Mononuclear cell (primary cell): ENCODE results near the gene PALD1. TPM values are rescaled to one million over a fixed set of nuclear protein-coding genes. Genes with fewer than 3 reads are reported as not detected.

Source experiments
- H3K27me3 ChIP-seq: 2 replicates; pipeline ENCODE4 v1.6.0; 2011; ENCODE audit warnings: low read length, control low read depth; ENCODE audit not compliant: insufficient read depth
- H3K4me1 ChIP-seq: 2 replicates; pipeline ENCODE4 v1.5.1; 2011; ENCODE audit warnings: mild to moderate bottlenecking, low read length, control low read depth; ENCODE audit not compliant: insufficient read depth
- H3K4me3 ChIP-seq: 2 replicates; pipeline ENCODE4 v1.5.1; 2011; ENCODE audit warnings: mild to moderate bottlenecking, low read length, moderate library complexity
- H3K9me3 ChIP-seq: 2 replicates; pipeline ENCODE4 v1.5.1; 2011; ENCODE audit warnings: low read depth, mild to moderate bottlenecking, control low read depth, low read length
- total RNA-seq: library from RNA; depleted of rRNA; stranded (reverse); fragments of >200 nt; gene quantifications from one replicate; pipeline ENCODE4 v1.2.3, GENCODE V29; 2012

The PALD1 gene
- total RNA-seq = 0.52 TPM

DNA sequence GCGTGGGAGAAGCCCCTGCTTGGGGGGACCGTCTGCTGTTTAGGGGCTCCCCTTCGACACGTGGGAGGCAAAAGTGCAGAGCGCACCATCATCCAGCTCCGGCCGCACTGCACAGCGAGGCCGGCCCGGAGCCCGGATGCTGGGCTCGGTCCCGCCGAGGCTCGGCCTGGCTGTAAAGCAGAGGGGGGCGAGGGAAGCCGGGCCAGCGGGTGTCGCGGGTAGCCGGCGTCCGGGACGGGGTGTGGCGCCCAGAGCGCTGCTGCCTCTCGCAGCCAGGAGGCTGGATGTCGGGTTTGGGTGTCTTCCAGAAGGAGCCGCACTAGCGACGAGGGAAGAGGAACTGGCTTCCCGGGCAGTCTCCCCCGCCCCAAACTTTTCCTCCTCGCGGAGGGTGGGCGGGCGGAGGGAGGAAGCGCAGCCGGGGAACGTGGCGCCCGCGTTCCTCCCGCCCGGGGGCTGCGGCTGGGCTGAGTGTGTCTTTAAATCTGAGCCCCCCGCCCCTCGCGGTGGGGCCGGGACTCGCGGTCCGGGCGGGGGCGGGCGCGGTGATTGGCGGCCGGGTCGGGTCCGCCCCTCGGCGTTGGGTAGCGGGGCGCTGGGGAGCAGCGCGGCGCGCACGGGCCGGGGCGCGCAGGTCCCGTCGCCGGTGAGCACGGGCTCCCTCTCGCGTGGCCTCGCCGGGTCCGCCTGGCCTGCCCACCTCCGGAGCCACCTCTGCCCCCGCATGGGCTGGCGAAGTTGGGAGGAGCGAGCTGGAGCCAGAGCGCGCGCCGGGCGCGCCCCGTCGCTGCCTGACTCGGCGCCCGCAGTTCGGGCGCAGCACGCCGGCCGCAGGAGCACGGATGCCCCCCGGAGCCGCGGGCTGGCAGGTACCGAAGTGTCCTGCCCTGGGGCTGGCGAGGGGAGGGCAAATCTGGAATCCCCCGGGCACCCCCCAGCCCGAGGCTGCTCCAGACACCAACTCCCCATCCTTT is at the start of gene PALD1:
Gene PALD1 (plus strand): TSS at position 577 of the 974 bp plus-strand sequence. CDS start 47,185 bp downstream, outside the sequence.
- peaks cover 2% of the 10 kb centered on the region for H3K27me3 ChIP-seq
- H3K4me3 ChIP-seq = peak within 1 kb of the TSS; percentile 28
- H3K9me3 ChIP-seq = no peaks in the 10 kb centered on the region
- peaks cover 42% of the 10 kb centered on the region for H3K4me1 ChIP-seq

DNA sequence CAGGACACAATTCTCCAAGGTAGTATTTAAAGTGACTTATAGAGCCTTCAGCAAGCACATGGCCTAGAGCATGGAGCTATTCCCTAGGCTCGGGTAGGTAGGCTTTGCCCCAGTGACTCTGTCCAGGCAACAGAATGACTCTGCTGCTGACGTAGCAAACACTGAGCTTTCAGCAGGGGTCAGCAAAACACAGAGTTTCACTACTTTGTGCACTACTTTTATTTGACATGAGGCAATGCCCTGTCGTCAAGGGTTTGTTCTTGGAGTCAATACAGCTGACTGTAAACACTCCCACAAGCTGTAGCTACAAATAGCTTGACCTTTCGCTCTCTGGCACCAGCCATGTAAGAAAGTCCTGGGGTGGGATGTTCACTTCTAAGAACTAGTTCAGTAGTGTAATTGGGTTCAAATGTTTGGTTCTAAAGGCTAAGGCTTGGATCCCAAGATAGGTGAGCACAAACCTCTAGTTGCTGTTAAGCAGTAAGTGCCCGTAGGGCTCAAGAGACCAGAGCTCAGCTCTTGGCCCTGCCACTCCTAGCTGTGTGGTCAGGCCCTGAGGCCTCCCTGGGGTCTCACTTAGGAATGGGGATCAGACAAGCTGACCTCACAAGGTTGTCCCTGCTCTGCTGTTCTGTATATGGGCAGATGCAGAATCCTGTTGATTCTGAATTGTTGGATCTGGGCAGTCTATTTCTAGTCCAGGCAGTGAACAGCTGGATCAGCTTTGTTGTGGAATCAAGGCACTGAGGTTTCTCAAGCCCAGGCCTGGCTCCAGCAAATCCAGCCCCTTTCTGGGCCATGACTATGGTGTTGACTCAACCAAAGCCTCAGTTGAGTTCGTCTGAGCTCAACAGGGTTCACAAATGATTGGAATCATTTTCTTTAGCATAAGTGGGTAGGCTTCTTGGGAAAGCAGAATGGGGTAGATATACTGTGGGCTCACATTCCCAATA is 47.8 kb upstream of the PALD1 start:
- H3K9me3 ChIP-seq = no peaks in the 10 kb centered on the region
- H3K27me3 ChIP-seq = no peaks in the 10 kb centered on the region
- no peak overlapping the region for H3K4me3 ChIP-seq
- peaks cover 12% of the 10 kb centered on the region for H3K4me1 ChIP-seq

DNA sequence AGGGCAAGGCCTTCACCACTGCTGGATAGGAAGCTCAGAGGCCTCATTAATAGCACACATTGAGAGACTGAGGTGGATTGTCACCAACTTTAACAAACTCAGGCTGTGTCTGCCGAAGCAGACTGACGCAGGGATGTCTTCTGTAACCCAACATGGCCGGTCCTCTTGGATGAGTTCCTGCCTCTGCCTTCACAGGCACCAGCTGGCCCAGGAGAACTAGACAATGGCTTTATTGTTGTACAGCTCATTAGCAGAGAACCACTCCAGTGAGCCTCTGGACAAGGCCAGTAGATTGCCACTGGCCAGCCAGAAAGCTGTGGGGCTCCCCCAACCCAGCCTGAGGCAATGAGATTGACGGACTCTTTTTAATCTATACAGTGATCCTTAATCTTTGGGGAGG is 46.5 kb upstream of the PALD1 start:
- no peaks in the 10 kb centered on the region for H3K27me3 ChIP-seq
- peaks cover 12% of the 10 kb centered on the region for H3K4me1 ChIP-seq
- no peak overlapping the region for H3K4me3 ChIP-seq
- no peaks in the 10 kb centered on the region for H3K9me3 ChIP-seq

DNA sequence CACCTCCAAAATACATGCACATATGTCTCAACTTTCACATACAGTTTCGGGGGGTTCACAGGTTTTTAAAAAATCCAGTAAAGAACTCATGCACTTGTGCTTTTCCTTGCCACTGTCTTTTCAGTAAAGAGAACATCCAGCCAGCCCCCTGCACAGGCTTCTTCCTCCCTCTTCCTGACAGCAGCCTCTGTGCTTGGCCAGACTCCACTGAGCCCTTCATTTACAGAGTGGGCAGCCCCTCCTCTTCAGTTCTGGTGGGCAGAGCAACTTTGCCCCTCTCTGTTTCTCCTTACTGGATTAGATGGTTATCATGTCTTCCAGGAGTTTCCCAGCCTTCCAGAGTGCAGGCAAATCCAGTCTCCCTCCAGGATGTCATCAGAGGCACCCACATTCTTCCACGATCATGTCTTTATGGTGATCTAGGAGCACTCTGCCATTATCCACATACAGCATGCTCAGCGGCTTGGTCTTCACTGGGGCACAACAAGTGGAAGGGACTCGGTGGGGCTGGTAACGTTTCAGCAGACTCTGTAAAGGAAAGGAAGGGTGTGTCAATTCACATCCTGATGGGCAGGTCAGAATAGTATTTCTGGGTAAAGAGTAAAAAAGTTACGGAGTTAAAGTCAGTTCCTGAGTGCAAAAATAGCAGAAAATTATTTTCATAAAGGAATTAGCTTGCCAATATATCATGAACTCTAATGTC is 45.9 kb upstream of the PALD1 start:
- Histone ChIP-seq H3K27me3 (no peaks in the 10 kb centered on the region), H3K9me3 (no peaks in the 10 kb centered on the region), H3K4me1 (peaks cover 12% of the 10 kb centered on the region), H3K4me3 (peak overlapping the region; percentile 15)

DNA sequence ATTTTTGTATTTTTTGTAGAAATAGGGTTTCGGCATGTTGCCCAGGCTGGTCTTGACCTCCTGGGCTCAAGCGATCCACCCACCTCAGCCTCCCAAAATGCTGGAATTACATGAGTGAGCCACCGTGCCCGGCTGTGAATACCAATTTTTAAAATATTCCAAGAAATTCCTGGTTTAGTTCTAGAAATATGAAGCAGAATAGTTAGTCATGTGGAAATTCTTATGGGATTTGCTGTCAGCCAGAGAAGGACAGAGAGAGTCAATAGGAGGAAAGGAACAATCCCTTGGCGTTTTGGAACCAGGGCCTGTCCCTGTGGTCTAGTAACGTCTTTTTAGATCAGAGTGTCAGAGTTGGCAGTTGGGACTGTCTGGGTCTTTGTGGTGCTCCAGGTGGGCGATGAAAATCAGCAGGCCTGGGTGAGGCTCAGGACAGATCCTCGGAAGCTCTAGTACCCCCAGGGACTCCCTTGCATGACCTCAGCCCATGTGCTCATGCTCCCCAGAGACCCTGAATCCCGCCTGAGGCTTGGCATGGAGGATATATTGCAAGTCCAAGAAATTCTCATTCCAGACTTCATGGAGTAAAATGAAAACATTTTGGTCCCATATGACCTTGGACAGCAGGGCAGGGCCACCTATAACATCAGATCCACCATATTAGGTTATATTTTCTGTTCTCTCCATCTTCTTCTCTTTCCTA is 44.8 kb upstream of the PALD1 start:
- Histone ChIP-seq H3K4me3 (no peak overlapping the region), H3K9me3 (no peaks in the 10 kb centered on the region), H3K4me1 (peaks cover 12% of the 10 kb centered on the region), H3K27me3 (peaks cover 4% of the 10 kb centered on the region)

DNA sequence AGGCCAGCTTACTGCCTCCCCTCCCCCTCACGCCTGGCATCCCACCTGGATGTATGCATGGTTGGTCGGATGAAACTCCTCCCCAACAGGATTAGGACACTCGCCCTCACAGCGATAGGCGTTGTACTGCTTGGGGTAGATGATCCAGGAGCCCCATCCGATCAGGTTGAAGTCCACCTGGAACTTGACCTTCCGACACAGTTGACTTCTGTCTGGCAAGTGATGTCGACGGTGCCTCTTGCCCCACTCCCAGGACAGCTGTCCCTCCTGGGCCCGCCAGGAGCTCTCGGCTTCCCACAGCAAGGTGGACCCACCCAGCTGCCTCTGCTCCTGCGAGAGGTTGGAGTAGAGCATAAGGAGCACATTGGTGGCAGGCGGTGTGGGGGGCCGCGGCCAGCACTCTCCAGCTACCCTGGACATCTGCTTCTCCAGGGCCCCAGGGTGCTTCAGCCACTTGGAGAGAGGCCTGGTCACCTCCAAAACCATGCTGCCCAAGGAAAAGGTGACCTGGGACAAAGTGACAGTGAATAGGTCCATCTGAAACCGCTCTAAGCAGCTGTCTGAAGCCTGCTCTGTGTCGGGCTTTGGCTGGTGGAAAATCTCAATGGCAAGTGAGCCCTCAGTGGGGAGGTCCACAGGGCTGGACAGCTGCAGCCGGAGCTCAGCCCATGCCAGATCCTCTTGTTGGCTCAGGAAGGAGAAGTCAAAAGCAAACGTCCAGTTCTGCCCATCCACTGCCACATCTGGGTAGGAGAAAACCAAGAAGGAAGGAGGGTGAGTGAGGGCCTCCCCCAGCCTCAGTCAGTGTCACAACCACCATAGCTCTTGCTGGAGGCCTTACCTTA is 43.1 kb upstream of the PALD1 start:
- H3K4me3 ChIP-seq = no peak overlapping the region
- H3K9me3 ChIP-seq = no peaks in the 10 kb centered on the region
- peaks cover 16% of the 10 kb centered on the region for H3K4me1 ChIP-seq
- peaks cover 18% of the 10 kb centered on the region for H3K27me3 ChIP-seq

DNA sequence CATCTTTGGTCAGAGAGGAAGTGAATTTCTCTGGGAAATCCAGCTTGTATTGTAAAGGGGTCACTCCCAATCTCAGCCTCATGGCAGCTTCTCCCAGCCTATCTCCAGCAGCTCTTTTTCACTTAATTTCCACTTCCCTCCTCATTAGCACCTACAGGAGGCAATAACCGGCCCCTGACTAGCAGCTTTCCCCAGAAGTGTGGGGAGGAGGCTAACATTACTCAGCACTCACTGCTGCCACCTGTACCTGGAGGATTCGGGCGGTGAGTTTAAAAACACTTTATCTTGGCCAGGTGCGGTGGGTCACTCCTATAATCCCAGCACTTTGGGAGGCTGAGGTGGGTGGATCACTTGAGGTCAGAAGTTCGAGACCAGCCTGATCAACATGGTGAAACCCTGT is 40.8 kb upstream of the PALD1 start:
- H3K9me3 ChIP-seq = no peaks in the 10 kb centered on the region
- no peak overlapping the region for H3K4me3 ChIP-seq
- H3K27me3 ChIP-seq = peaks cover 40% of the 10 kb centered on the region
- H3K4me1 ChIP-seq = peaks cover 20% of the 10 kb centered on the region

DNA sequence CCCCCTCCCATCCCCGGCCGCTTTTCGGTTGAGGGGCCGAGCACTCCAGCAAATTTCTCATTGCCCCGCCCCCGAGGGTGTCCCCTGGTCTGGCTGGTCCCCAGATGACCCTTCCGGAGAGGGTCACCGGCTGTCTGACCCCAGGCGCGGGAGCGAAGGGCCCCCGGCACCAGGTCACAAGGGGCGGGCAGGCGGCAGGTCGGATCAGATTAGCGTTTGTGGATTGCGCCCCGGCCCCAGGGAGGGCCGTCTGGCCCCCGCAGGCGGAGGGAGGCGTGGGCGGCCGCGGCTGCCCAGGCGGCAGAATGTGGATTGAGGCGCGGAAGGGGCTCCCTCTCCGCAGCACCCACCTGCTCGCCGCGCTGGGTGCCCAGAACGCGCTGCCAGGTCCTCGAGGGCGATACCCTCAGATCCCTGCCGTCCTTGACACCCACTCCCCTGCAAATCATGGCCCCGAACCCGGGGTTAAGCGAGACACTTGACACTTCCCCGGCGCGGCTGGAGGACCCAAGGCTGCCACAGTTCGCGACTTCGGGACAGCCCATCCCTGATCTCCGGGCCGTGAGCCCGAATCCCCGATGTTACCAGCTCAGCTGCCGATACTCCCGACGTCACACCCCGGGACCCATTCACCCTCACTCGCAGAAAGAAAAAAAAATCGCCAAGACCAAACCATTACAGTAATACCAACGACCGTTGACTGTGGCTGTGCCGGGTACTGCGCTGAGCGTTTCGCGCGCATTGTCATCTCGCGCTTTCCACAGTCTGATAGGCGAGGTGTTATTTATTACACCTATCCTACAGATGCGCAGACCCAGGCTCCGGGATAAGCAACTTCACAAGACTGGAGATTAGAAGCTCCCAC is 38.0 kb upstream of the PALD1 start:
- Histone ChIP-seq H3K9me3 (no peaks in the 10 kb centered on the region), H3K27me3 (peaks cover 45% of the 10 kb centered on the region), H3K4me3 (no peak overlapping the region), H3K4me1 (peaks cover 16% of the 10 kb centered on the region)

DNA sequence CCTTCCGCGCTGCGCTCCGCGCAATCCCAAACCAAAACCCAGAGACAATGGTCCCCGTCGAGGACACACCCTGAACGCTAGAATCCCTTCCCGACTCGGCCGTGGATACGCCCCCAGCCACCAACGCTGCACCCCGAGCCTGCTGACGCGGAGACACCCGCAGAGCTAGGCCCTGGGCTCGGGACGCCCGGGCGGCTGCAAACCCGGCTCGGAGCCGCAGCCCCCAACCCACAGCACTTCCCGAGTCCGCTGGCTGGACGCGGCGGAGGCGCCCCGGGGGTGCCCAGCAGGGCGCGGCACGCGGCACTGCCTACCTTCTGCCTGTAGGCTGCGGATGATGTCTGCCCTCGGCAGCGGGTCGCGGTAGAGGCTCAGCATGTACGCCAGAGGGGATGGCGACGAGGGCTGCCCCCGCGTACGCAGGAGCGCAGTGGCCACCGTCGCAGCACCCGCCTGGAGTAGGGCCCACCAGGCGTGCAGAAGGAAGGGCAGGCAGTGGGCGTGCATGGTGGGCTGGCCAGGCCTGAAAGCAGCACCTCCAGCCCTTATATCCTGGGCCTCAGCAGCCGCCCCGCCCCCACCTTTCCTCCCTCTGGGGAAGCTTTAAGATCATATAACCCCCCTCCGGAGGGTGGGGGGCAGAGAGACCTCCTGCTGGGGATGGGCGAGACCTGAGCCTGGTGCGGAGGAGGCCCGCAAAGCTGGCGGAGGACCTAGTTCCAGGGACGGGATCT is 37.2 kb upstream of the PALD1 start, which contains the start of gene NODAL:
Gene NODAL (minus strand): TSS at position 521 of the 734 bp plus-strand sequence. CDS start 14 bp downstream, at position 507.
- H3K9me3 ChIP-seq = no peaks in the 10 kb centered on the region
- H3K4me3 ChIP-seq = no peak within 1 kb of the TSS
- H3K4me1 ChIP-seq = peaks cover 16% of the 10 kb centered on the region
- peaks cover 45% of the 10 kb centered on the region for H3K27me3 ChIP-seq

DNA sequence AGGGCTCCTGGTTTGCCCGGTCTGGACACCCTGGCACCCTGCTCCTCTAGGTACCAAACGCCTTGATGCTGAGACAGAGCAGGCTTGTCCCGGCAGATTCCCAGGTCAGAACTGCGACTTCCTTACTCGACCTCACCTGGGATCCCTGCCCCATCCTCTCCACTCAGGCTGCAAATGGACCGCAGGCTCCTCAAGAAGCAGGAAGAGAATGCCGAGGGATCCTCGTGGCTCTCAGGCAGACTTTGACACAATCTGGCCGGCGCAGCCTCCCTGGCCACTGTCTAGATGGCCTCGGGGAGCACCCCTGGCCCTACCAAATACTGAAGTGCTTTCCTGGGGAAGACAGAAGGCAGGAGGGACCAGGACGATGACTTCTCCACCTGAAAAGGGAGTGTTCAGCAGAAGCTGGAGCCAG is 36.7 kb upstream of the PALD1 start:
- H3K9me3 ChIP-seq = no peaks in the 10 kb centered on the region
- H3K4me3 ChIP-seq = no peak overlapping the region
- peaks cover 16% of the 10 kb centered on the region for H3K4me1 ChIP-seq
- peaks cover 45% of the 10 kb centered on the region for H3K27me3 ChIP-seq

DNA sequence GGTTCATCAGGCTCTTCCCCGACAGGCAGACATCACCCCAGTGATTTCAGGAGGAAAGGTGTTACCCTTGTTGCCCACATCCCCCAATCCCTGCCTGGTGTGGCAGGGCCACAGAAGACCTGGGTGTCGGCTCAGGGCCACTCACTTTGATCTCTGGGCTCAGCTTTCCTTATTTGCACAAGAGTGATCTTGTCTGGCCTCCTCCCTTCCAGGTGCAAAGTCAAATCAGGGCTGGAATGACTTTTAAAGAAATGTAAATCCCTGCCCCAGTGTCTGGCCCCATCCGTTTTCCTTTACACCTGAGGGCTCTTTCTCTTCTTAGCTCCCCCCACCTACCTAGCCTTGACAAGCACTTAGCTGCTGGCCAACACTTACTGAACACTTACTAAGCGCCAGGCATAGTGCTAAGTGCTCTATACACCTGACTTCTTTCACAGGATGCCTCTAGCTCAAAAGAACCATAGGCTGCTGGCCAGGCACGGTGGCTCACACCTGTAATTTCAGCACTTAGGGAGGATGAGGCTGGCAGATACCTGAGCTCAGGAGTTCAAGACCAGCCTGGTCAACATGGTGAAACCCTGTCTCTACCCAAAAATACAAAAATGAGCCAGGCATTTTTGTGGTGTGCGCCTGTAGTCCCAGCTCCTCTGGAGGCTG is 36.1 kb upstream of the PALD1 start:
- peaks cover 45% of the 10 kb centered on the region for H3K27me3 ChIP-seq
- no peak overlapping the region for H3K4me3 ChIP-seq
- H3K9me3 ChIP-seq = no peaks in the 10 kb centered on the region
- H3K4me1 ChIP-seq = peaks cover 16% of the 10 kb centered on the region

DNA sequence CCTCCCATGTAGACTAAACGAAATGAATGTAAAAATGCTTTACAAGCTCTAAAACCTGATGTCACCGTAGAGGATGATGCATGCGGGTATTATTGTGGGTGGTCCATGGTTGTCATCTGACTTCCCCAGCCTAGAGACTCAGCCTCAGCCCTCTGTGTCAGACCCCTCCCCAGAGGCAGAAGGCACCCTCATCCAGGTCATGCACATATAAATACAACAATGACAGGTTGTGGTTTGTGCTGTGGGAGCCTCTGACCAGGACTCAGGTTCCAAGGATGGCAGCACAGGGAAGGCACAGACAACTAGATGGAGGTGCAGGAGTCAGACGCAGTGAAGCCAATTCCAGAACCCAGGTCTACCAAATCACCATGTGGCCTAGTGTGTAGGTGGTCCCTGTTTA is 33.8 kb upstream of the PALD1 start:
- no peak overlapping the region for H3K4me3 ChIP-seq
- no peaks in the 10 kb centered on the region for H3K9me3 ChIP-seq
- peaks cover 35% of the 10 kb centered on the region for H3K27me3 ChIP-seq
- H3K4me1 ChIP-seq = peaks cover 16% of the 10 kb centered on the region
